K562 (cell line): ENCODE results near the gene CBX8. TPM values are rescaled to one million over a fixed set of nuclear protein-coding genes. Genes with fewer than 3 reads are reported as not detected.

ENCODE experiments used
- CHD4 ChIP-seq: fragments of 200-600 bp; sonication (generic); IDR thresholded peaks from 3 replicates; pipeline ENCODE4 v1.6.1; 2012; ENCODE audit warnings: low read depth, mild to moderate bottlenecking, mixed read lengths, low read length, inconsistent platforms; ENCODE audit not compliant: insufficient read depth, insufficient replicate concordance, poor library complexity, severe bottlenecking
- E2F1 ChIP-seq: sonication (generic); formaldehyde crosslinking; IDR thresholded peaks from 2 replicates; pipeline ENCODE4 v1.8.1; 2023; ENCODE audit warnings: mild to moderate bottlenecking, missing genetic modification reagents, moderate library complexity
- E4F1 ChIP-seq: fragments of 250-450 bp; sonication (Bioruptor Pico); IDR thresholded peaks from 2 replicates; pipeline ENCODE4 v1.5.0; 2021; ENCODE audit warnings: mild to moderate bottlenecking, borderline replicate concordance
- KLF6 ChIP-seq: fragments of 250-450 bp; sonication (Bioruptor Pico); IDR thresholded peaks from 2 replicates; pipeline ENCODE4 v1.4.0; 2020; ENCODE audit warnings: mild to moderate bottlenecking, moderate library complexity, borderline replicate concordance
- MEF2A ChIP-seq: IDR thresholded peaks from 2 replicates; pipeline ENCODE4 v1.6.1; 2011; ENCODE audit warnings: low read depth, mild to moderate bottlenecking, low read length, moderate library complexity; ENCODE audit not compliant: control insufficient read depth
- MYC ChIP-seq, 2 experiments: fragments of 250-450 bp in 1 of 2; sonication (Bioruptor Pico) in 1 of 2; IDR thresholded peaks; 2 replicates each; pipeline versions ENCODE4 v1.5.1 to v1.6.1; 2012 to 2021; ENCODE audit warnings: low read depth in 2 of 2, borderline replicate concordance in 1 of 2, improper control_type of control experiment in 1 of 2, low read length in 1 of 2, mild to moderate bottlenecking in 1 of 2, moderate library complexity in 1 of 2
- NBN ChIP-seq: fragments of 450-650 bp; IDR thresholded peaks from 2 replicates; pipeline ENCODE4 v1.6.1; 2016; ENCODE audit warnings: low read depth, mild to moderate bottlenecking
- POLR3A ChIP-seq: IDR thresholded peaks from 2 replicates; pipeline ENCODE4 v1.6.1; 2011; ENCODE audit warnings: borderline replicate concordance, mild to moderate bottlenecking, moderate library complexity; ENCODE audit not compliant: insufficient read length, insufficient read depth; ENCODE audit errors: extremely low read depth
- POLR3G ChIP-seq: IDR thresholded peaks from 2 replicates; pipeline ENCODE4 v1.6.1; 2011; ENCODE audit not compliant: insufficient read length, insufficient replicate concordance; ENCODE audit errors: extremely low read depth
- POU5F1 ChIP-seq: fragments of 150-350 bp; IDR thresholded peaks from 2 replicates; pipeline ENCODE4 v1.6.1; 2014; ENCODE audit warnings: borderline replicate concordance, low read length, low read depth, mild to moderate bottlenecking; ENCODE audit not compliant: partially characterized antibody
- RB1 ChIP-seq: fragments of 450-650 bp; IDR thresholded peaks from 2 replicates; pipeline ENCODE4 v1.6.1; 2017; ENCODE audit warnings: low read depth, mild to moderate bottlenecking
- RFX5 ChIP-seq: IDR thresholded peaks from 2 replicates; pipeline ENCODE4 v1.6.1; 2011; ENCODE audit warnings: low read depth, mild to moderate bottlenecking, improper control_type of control experiment, low read length
- SAFB ChIP-seq: fragments of 200-400 bp; formaldehyde crosslinking; IDR thresholded peaks from 2 replicates; pipeline ENCODE4 v1.6.1; 2017; ENCODE audit warnings: low read depth, low read length, borderline replicate concordance
- SFPQ ChIP-seq: fragments of 200-400 bp; formaldehyde crosslinking; IDR thresholded peaks from 2 replicates; pipeline ENCODE4 v1.6.1; 2017; ENCODE audit warnings: mild to moderate bottlenecking, low read depth, low read length, moderate library complexity
- SOX6 ChIP-seq: fragments of 450-650 bp; IDR thresholded peaks from 2 replicates; pipeline ENCODE4 v1.6.1; 2014; ENCODE audit warnings: mild to moderate bottlenecking
- UBTF ChIP-seq, 2 experiments: IDR thresholded peaks; 2 replicates each; pipeline ENCODE4 v1.6.1; 2012; ENCODE audit warnings: improper control_type of control experiment in 2 of 2, low read depth in 2 of 2, low read length in 2 of 2, borderline replicate concordance in 1 of 2
- ZC3H4 ChIP-seq: sonication (generic); formaldehyde crosslinking; IDR thresholded peaks from 2 replicates; pipeline ENCODE4 v1.9.0; 2021; ENCODE audit warnings: missing genetic modification reagents, borderline replicate concordance
- ZNF23 ChIP-seq: fragments of 250-450 bp; sonication (Bioruptor Pico); IDR thresholded peaks from 2 replicates; pipeline ENCODE4 v1.4.0; 2020; ENCODE audit warnings: mild to moderate bottlenecking
- polyA plus RNA-seq, 8 experiments: library from polyadenylated mRNA; depleted of rRNA in 4 of 8; stranded (reverse) in 5 of 8; unstranded in 3 of 8; fragments of >200 nt; fragmentation: Nextera tagmentation in 2 of 8; fragmentation: Illumina TruSeq in 1 of 8; extraction: Ambion mirVana in 2 of 8; extraction: Trizol in 1 of 8; gene quantifications; 2 replicates each; pipeline versions ENCODE4 v1.2.1 to v1.2.3, GENCODE V29; 2011 to 2014; ENCODE audit warnings: inconsistent platforms in 1 of 8, missing spikeins in 1 of 8
- total RNA-seq, 7 experiments: library from RNA; depleted of rRNA in 6 of 7; stranded (reverse); fragments of >200 nt in 6 of 7; fragmentation: Illumina TruSeq in 2 of 7; extraction: Trizol in 2 of 7; gene quantifications; 2 replicates each; pipeline versions ENCODE4 v1.2.1 to v1.2.3, GENCODE V29; 2011 to 2021; ENCODE audit warnings: low replicate concordance in 1 of 7

CBX8 gene
- total and polyA plus RNA-seq, 9 of the 15 experiments (the other 6 are each of a cell fraction or from before 2014, with no cell fraction given): 0.08 to 11.9 (median 2.6) TPM

DNA sequence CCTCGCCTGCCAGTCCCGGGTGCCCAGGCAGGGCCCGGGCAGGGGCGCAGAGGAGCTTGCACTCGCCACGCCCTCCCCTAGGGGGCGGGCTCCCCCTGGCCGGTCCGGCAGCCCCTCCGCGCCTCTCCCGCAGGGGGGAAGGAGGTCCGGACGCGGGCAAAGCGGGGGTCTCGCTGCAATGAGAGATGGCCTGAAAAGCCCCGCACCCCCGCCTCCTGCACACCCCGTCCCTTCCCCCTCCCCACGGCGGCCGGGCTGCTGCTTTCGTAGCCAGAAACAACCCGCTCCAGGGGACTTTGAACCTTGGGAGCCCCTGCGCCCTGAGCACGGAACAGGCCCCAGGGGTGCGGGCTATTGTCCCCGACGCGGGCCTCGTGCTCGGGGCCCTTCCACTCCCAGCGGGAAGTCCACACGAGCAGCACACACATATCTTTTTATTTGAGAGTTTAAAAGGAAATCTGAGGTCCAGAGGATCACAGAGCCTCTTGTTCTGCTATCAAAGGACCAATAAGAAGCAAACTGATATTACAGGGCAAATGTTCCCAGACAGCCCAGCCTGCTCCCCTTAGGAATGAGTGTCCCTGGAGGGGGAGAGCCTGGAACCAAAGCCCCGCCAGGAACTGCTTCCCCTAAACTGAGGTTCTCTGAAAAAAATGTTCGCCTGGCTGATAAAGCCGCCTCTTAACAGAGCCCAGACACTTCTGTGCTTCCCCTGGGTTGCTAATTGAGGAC is 48.2 kb upstream of the CBX8 start (continued):
- TF ChIP-seq MYC (IDR thresholded peaks at IDR 0.05; ENCODE audit: low read depth, low read length): no peak
- TF ChIP-seq MYC (CRISPR knock-in tag; IDR thresholded peaks at IDR 0.05; ENCODE audit: borderline replicate concordance, low read depth): no peak
- TF ChIP-seq RFX5: no peak
- TF ChIP-seq POLR3G: no peak
- TF ChIP-seq UBTF (IDR thresholded peaks at IDR 0.05; ENCODE audit: borderline replicate concordance in 1 of 2, low read depth in 2 of 2, low read length in 2 of 2): peak in 1 of 2 experiments; percentile 40; a peak in 1 of 4 replicates
- TF ChIP-seq E4F1 (CRISPR knock-in tag): no peak
- TF ChIP-seq CHD4: no peak
- no peak for TF ChIP-seq KLF6 (CRISPR knock-in tag)
- TF ChIP-seq SAFB: no peak
- TF ChIP-seq SFPQ: no peak
- no peak for TF ChIP-seq MEF2A
- TF ChIP-seq SOX6: no peak
- TF ChIP-seq ZC3H4 (CRISPR knock-in tag): no peak
- TF ChIP-seq NBN: no peak
- TF ChIP-seq RB1: peak; percentile 43; the same call in 1 of the 2 replicates
- TF ChIP-seq E2F1: no peak
- no peak for TF ChIP-seq ZNF23 (CRISPR knock-in tag)
- no peak for TF ChIP-seq POLR3A
- no peak for TF ChIP-seq POU5F1
